ENCODE measurements around the gene BRK1.

Gene BRK1

GRCh38 chr3:10145685-10146084 is 30.2 kb downstream of the BRK1 start:
- WGBS (ENCODE audit: extremely low coverage, insufficient coverage, low lambda C conversion rate): no CpG with 5 or more reads among the region's 4 CpGs
- peaks cover 2% of the 10 kb centered on the region for H3K36me3 ChIP-seq (ENCODE audit: control insufficient read depth, insufficient read depth, low read length)
- DNase-seq: no peak

GRCh38 chr3:10149226-10149625 is 33.8 kb downstream of the BRK1 start:
- Histone ChIP-seq H3K27me3 (ENCODE audit: insufficient read depth, low read length, poor library complexity) (no peaks in the 10 kb centered on the region), H3K27ac (ENCODE audit: low read depth, low read length) (no peak overlapping the region), H3K79me1 (ENCODE audit: low read length) (peaks cover 6% of the 10 kb centered on the region), H3K36me3 (ENCODE audit: control insufficient read depth, insufficient read depth, low read length) (peaks cover 2% of the 10 kb centered on the region), H2BK120ac (ENCODE audit: low read depth, low read length) (no peak overlapping the region), H3K18ac (ENCODE audit: low read length) (no peak overlapping the region), H3K4me2 (ENCODE audit: low read length) (no peak overlapping the region), H2AK5ac (ENCODE audit: low read length) (no peak overlapping the region), H3K4me1 (ENCODE audit: control insufficient read depth, low read depth, low read length) (no peaks in the 10 kb centered on the region), H2BK5ac (ENCODE audit: low read length) (no peak overlapping the region), H3K4ac (ENCODE audit: low read depth, low read length) (no peak overlapping the region), H4K5ac (ENCODE audit: low read length) (no peak overlapping the region), H3K56ac (ENCODE audit: low read length) (no peak overlapping the region), H3K4me3 (ENCODE audit: low read length) (no peak overlapping the region), H3K9ac (ENCODE audit: low read length) (no peak overlapping the region), H4K8ac (ENCODE audit: low read depth, low read length) (no peak overlapping the region), H2BK15ac (replicated peaks; ENCODE audit: low read depth) (no peak overlapping the region), H3K23ac (ENCODE audit: low read length) (no peak overlapping the region), H3K79me2 (ENCODE audit: control insufficient read depth, insufficient read depth, low read length) (peaks cover 12% of the 10 kb centered on the region)
- DNase-seq: no peak
- no CpG with 5 or more reads among the region's 8 CpGs for WGBS (ENCODE audit: extremely low coverage, insufficient coverage, low lambda C conversion rate)

More at GRCh38 chr3:10145685-10146084, 30.2 kb downstream of the BRK1 start:
- Histone ChIP-seq H3K23ac (ENCODE audit: low read length) (no peak overlapping the region), H2BK120ac (ENCODE audit: low read depth, low read length) (no peak overlapping the region), H3K79me2 (ENCODE audit: control insufficient read depth, insufficient read depth, low read length) (peaks cover 27% of the 10 kb centered on the region), H3K56ac (ENCODE audit: low read length) (no peak overlapping the region), H3K27me3 (ENCODE audit: insufficient read depth, low read length, poor library complexity) (no peaks in the 10 kb centered on the region), H3K4ac (ENCODE audit: low read depth, low read length) (no peak overlapping the region), H3K9ac (ENCODE audit: low read length) (no peak overlapping the region), H3K79me1 (ENCODE audit: low read length) (peaks cover 11% of the 10 kb centered on the region), H2BK15ac (replicated peaks; ENCODE audit: low read depth) (no peak overlapping the region), H4K8ac (ENCODE audit: low read depth, low read length) (no peak overlapping the region), H3K18ac (ENCODE audit: low read length) (no peak overlapping the region), H3K4me3 (ENCODE audit: low read length) (no peak overlapping the region), H2AK5ac (ENCODE audit: low read length) (no peak overlapping the region), H3K27ac (ENCODE audit: low read depth, low read length) (no peak overlapping the region), H3K4me1 (ENCODE audit: control insufficient read depth, low read depth, low read length) (peaks cover 3% of the 10 kb centered on the region), H3K4me2 (ENCODE audit: low read length) (no peak overlapping the region), H2BK5ac (ENCODE audit: low read length) (no peak overlapping the region), H4K5ac (ENCODE audit: low read length) (no peak overlapping the region)

- WGBS (ENCODE audit: extremely low coverage, insufficient coverage, low lambda C conversion rate): no CpG with 5 or more reads among the region's 6 CpGs
- Histone ChIP-seq H3K23ac (ENCODE audit: low read length) (no peak overlapping the region), H3K9ac (ENCODE audit: low read length) (no peak overlapping the region), H3K4me3 (ENCODE audit: low read length) (no peak overlapping the region), H4K5ac (ENCODE audit: low read length) (no peak overlapping the region), H2BK5ac (ENCODE audit: low read length) (no peak overlapping the region), H3K4me1 (ENCODE audit: control insufficient read depth, low read depth, low read length) (no peaks in the 10 kb centered on the region), H3K36me3 (ENCODE audit: control insufficient read depth, insufficient read depth, low read length) (peaks cover 2% of the 10 kb centered on the region), H2BK120ac (ENCODE audit: low read depth, low read length) (no peak overlapping the region), H2BK15ac (replicated peaks; ENCODE audit: low read depth) (no peak overlapping the region), H3K27ac (ENCODE audit: low read depth, low read length) (no peak overlapping the region), H4K8ac (ENCODE audit: low read depth, low read length) (no peak overlapping the region), H3K56ac (ENCODE audit: low read length) (no peak overlapping the region), H2AK5ac (ENCODE audit: low read length) (no peak overlapping the region), H3K27me3 (ENCODE audit: insufficient read depth, low read length, poor library complexity) (no peaks in the 10 kb centered on the region), H3K79me2 (ENCODE audit: control insufficient read depth, insufficient read depth, low read length) (peaks cover 3% of the 10 kb centered on the region), H3K4me2 (ENCODE audit: low read length) (no peak overlapping the region), H3K79me1 (ENCODE audit: low read length) (peaks cover 3% of the 10 kb centered on the region), H3K4ac (ENCODE audit: low read depth, low read length) (no peak overlapping the region), H3K18ac (ENCODE audit: low read length) (no peak overlapping the region)
- DNase-seq: no peak
Observed at GRCh38 chr3:10150987-10151386, 35.5 kb downstream of the BRK1 start.

GRCh38 chr3:10154335-10155122 is 39.1 kb downstream of the BRK1 start:
- Histone ChIP-seq H3K4me2 (ENCODE audit: low read length) (no peak overlapping the region), H4K5ac (ENCODE audit: low read length) (no peak overlapping the region), H3K18ac (ENCODE audit: low read length) (no peak overlapping the region), H2BK5ac (ENCODE audit: low read length) (no peak overlapping the region), H3K23ac (ENCODE audit: low read length) (no peak overlapping the region), H3K9ac (ENCODE audit: low read length) (no peak overlapping the region), H3K36me3 (ENCODE audit: control insufficient read depth, insufficient read depth, low read length) (peaks cover 2% of the 10 kb centered on the region), H3K56ac (ENCODE audit: low read length) (no peak overlapping the region), H3K4me1 (ENCODE audit: control insufficient read depth, low read depth, low read length) (no peaks in the 10 kb centered on the region), H3K27me3 (ENCODE audit: insufficient read depth, low read length, poor library complexity) (no peaks in the 10 kb centered on the region), H3K79me2 (ENCODE audit: control insufficient read depth, insufficient read depth, low read length) (no peaks in the 10 kb centered on the region), H2BK15ac (replicated peaks; ENCODE audit: low read depth) (no peak overlapping the region), H3K79me1 (ENCODE audit: low read length) (no peaks in the 10 kb centered on the region), H4K8ac (ENCODE audit: low read depth, low read length) (no peak overlapping the region), H3K27ac (ENCODE audit: low read depth, low read length) (no peak overlapping the region), H3K4me3 (ENCODE audit: low read length) (no peak overlapping the region), H3K4ac (ENCODE audit: low read depth, low read length) (no peak overlapping the region), H2AK5ac (ENCODE audit: low read length) (no peak overlapping the region), H2BK120ac (ENCODE audit: low read depth, low read length) (no peak overlapping the region)
- DNase-seq: no peak
- WGBS (ENCODE audit: extremely low coverage, insufficient coverage, low lambda C conversion rate): no CpG with 5 or more reads among the region's 14 CpGs

GRCh38 chr3:10155123-10155472 is 39.6 kb downstream of the BRK1 start:
- Histone ChIP-seq H3K4me2 (ENCODE audit: low read length) (no peak overlapping the region), H3K23ac (ENCODE audit: low read length) (no peak overlapping the region), H3K9ac (ENCODE audit: low read length) (no peak overlapping the region), H2AK5ac (ENCODE audit: low read length) (no peak overlapping the region), H4K5ac (ENCODE audit: low read length) (no peak overlapping the region), H3K4me1 (ENCODE audit: control insufficient read depth, low read depth, low read length) (no peaks in the 10 kb centered on the region), H3K4ac (ENCODE audit: low read depth, low read length) (no peak overlapping the region), H3K79me2 (ENCODE audit: control insufficient read depth, insufficient read depth, low read length) (no peaks in the 10 kb centered on the region), H3K27me3 (ENCODE audit: insufficient read depth, low read length, poor library complexity) (no peaks in the 10 kb centered on the region), H3K4me3 (ENCODE audit: low read length) (no peak overlapping the region), H3K36me3 (ENCODE audit: control insufficient read depth, insufficient read depth, low read length) (peaks cover 2% of the 10 kb centered on the region), H3K18ac (ENCODE audit: low read length) (no peak overlapping the region), H4K8ac (ENCODE audit: low read depth, low read length) (no peak overlapping the region), H3K27ac (ENCODE audit: low read depth, low read length) (no peak overlapping the region), H3K79me1 (ENCODE audit: low read length) (no peaks in the 10 kb centered on the region), H2BK15ac (replicated peaks; ENCODE audit: low read depth) (no peak overlapping the region), H3K56ac (ENCODE audit: low read length) (no peak overlapping the region), H2BK120ac (ENCODE audit: low read depth, low read length) (no peak overlapping the region), H2BK5ac (ENCODE audit: low read length) (no peak overlapping the region)
- no CpG with 5 or more reads among the region's 4 CpGs for WGBS (ENCODE audit: extremely low coverage, insufficient coverage, low lambda C conversion rate)
- DNase-seq: no peak

GRCh38 chr3:10155658-10156057 is 40.2 kb downstream of the BRK1 start:
- H3K23ac ChIP-seq (ENCODE audit: low read length): no peak overlapping the region
- no peak overlapping the region for H3K27ac ChIP-seq (ENCODE audit: low read depth, low read length)
- no peak overlapping the region for H2BK15ac ChIP-seq (replicated peaks; ENCODE audit: low read depth)
- H3K36me3 ChIP-seq (ENCODE audit: control insufficient read depth, insufficient read depth, low read length): no peaks in the 10 kb centered on the region
- no peak overlapping the region for H4K5ac ChIP-seq (ENCODE audit: low read length)
- H2AK5ac ChIP-seq (ENCODE audit: low read length): no peak overlapping the region
- H3K56ac ChIP-seq (ENCODE audit: low read length): no peak overlapping the region
- no peak overlapping the region for H3K4me3 ChIP-seq (ENCODE audit: low read length)
- no peaks in the 10 kb centered on the region for H3K27me3 ChIP-seq (ENCODE audit: insufficient read depth, low read length, poor library complexity)
- no peaks in the 10 kb centered on the region for H3K79me2 ChIP-seq (ENCODE audit: control insufficient read depth, insufficient read depth, low read length)
- no peak overlapping the region for H3K18ac ChIP-seq (ENCODE audit: low read length)
- H3K4me1 ChIP-seq (ENCODE audit: control insufficient read depth, low read depth, low read length): no peaks in the 10 kb centered on the region
- H4K8ac ChIP-seq (ENCODE audit: low read depth, low read length): no peak overlapping the region
- no peaks in the 10 kb centered on the region for H3K79me1 ChIP-seq (ENCODE audit: low read length)
- no CpG with 5 or more reads among the region's 4 CpGs for WGBS (ENCODE audit: extremely low coverage, insufficient coverage, low lambda C conversion rate)
- no peak overlapping the region for H3K4me2 ChIP-seq (ENCODE audit: low read length)
- H3K9ac ChIP-seq (ENCODE audit: low read length): no peak overlapping the region
- no peak overlapping the region for H2BK5ac ChIP-seq (ENCODE audit: low read length)
- no peak for DNase-seq
- no peak overlapping the region for H2BK120ac ChIP-seq (ENCODE audit: low read depth, low read length)
- H3K4ac ChIP-seq (ENCODE audit: low read depth, low read length): no peak overlapping the region
